Skin epidermis (tissue), 12 donors: ENCODE results near the gene GRP.
"Not testable (repeated sequence)": the region's sequence is repeated elsewhere in the genome, so short reads cannot be mapped to it uniquely, and the experiment has no call there.

Experiments used
- H3K27ac ChIP-seq, 21 experiments: fragments of 200-600 bp; sonication (generic) in 11 of 21; one replicate each; pipeline ENCODE4 v1.5.0; 2020; ENCODE audit warnings: mild to moderate bottlenecking in 3 of 21, inconsistent platforms in 2 of 21, moderate library complexity in 2 of 21
- H3K4me3 ChIP-seq, 7 experiments: fragments of 200-600 bp; sonication (generic) in 2 of 7; one replicate each; pipeline ENCODE4 v1.5.0; 2020; ENCODE audit warnings: inconsistent platforms in 2 of 7, mild to moderate bottlenecking in 2 of 7, moderate library complexity in 1 of 7

GRP gene

DNA sequence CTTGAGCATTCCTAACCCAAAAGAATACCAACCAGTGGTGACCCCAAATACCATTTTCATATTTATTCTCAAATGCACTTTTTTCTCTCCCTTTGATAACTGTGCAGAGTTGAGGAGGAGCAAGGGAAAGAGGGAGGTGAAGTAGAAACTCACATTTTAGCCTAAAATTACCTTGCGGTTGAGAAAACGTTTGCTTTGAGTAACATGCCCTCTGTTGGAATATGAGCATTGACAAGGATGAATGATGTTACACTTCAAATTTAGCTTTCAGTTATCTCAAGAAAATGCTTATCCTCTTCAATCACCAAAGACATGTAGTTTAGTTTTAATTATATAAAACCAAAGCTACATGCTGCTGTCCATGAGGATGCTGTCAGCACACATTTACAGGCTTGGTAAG is 2.4 kb downstream of the GRP start:
- Histone ChIP-seq H3K27ac (no peak overlapping the region), H3K4me3 (no peak overlapping the region)

DNA sequence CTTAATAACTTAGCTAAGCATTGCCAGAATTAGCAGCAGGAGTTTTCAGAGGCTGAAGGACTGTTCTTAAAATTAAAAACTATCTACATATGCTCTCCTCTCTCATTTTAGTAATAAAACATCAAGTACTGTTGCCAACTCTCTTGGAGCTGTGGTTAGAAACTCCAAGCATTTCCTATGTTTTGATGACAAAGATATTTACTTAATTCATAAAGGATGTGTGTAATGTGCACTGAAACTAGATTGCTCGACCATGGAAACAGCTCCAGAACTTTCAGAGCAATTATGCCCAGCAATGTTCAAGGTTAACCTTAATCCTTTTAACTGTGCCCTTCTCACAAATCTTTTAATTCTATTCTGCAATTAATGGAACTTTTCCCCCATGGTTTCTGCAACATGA is 8.4 kb downstream of the GRP start:
- no peak overlapping the region for H3K4me3 ChIP-seq

DNA sequence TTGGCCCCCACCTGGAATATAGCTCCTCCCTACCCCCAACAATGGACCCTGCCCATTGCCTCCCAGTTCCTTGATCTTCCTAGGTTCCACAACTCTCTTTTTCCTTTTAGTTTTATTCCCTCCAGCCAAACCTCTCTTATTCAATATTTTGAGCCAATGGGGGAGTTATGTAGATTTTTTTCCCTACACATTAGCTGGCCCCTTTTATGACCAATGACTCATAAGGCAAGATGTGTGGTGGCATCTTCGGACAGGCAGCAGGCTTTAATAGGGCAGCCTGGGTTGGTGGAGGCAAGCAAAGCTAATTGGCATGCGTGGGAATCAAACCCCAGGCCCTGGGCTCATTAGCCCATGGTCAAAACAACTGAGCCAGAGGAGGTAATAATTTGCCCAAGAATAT is 9.2 kb downstream of the GRP start:
- no peak overlapping the region for H3K4me3 ChIP-seq
- peak overlapping the region in 1 of 21 experiments; percentile 2 for H3K27ac ChIP-seq

More for the DNA sequence above, 8.4 kb downstream of the GRP start:
- H3K27ac ChIP-seq, result peak overlapping the region in 1 of 21 experiments; percentile 2

DNA sequence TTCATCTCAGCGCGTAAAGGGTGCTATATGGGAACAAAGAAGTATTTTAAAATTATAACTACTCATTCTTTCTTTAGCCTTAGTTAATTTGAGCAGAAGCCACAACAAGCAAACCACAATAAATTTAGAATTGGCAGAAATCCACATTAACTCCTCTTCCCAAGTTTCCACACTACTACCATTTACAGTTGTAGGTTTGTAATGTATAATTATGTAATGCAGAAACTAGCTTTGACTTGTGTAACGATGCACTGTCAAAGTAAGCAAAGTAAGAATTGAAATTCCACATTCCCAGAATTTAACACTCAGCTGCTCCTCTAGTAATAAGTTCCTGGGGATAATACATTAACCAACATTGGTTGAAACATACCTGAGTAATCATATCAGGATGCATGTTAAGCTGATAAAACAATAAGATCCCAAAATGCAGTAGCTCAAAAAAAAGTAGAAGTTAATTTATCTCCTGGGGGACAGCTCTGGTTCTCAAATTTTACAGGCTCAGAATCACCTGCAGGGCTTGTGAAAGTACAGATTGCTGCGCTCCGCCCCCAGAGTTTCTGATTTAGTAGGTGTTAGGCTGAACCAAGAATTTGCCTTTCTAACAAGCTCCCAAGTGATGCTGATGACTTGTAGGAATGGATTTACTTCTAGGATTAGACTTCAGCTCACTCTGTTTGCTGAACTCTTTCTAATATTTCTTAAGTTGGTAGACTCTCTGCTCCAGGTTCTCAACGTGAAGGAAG is 9.9 kb downstream of the GRP start:
- no peak overlapping the region for H3K4me3 ChIP-seq
- no peak overlapping the region for H3K27ac ChIP-seq

DNA sequence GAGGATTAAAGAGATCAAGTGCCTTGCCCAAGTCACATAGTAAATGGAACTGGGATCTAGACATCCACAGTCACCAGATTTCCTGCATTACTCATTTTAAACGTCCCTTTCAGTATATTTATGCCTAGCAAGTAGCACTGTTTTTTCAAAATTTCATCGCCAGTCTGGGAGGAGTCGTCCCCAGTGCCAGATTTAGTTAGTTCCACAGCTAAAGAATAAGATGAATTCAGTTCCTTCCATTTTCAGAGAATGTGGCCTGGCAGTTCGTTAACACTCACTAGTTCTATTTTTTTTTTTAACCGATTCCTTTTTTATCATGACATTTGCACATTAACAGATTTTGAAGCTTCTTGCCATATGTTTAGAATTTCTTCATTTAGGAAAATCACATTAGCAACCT is 11.2 kb downstream of the GRP start:
- H3K27ac ChIP-seq, result no peak overlapping the region
- H3K4me3 ChIP-seq, result no peak overlapping the region

DNA sequence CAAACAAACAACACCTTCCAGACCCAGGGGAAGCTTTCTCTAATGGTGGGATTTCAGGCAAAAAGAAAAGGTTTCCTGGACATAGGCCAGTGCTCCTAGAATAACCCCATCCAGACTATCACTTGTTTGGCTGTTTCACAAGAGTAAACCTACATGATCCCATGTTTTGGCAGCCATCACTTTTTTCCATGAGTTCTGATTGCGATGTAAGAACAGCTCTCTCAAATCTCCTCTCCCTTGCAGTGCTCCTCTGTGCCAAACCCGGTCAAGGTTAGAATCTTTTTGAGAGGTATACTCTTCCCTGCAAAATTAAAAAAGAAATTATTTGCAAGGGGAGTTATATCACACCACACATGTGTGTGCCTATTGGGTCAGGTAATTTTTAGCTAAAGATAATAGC is 11.9 kb downstream of the GRP start:
- Histone ChIP-seq H3K4me3 (no peak overlapping the region), H3K27ac (no peak overlapping the region)

DNA sequence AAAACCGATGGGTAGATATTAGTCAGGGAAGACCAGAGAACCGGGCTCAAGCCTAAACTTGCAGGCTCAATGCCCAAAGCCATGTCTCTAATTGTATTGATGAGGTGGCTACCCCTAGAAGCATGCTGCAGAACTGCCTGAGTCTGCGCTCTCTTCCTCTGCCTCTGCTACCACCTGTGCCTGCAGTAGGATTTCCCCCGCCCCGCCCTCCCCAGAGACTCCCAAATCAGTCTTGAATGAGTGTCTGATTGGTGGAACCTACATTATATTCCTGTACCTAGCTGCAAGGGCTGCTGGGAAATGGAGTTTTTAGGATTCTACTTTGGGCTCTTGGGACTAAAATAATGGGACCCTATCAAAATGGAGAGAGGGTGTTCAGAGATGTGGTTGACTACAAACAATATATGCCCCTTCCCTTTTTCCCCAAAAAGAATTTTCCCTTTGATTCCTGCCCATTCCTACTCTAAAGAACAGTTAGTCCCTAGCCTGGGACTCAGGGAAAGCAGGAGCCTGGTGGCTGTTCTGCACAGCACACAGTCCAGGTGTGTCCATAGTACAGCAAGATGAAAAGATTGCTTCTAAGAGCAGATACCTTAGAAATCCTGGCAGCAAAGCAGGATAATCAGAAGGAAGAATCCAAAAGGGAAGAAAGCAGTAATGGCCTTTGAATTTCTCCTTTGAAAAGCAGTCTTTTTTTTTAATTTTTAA is 12.5 kb downstream of the GRP start:
- H3K27ac ChIP-seq, result no peak overlapping the region

DNA sequence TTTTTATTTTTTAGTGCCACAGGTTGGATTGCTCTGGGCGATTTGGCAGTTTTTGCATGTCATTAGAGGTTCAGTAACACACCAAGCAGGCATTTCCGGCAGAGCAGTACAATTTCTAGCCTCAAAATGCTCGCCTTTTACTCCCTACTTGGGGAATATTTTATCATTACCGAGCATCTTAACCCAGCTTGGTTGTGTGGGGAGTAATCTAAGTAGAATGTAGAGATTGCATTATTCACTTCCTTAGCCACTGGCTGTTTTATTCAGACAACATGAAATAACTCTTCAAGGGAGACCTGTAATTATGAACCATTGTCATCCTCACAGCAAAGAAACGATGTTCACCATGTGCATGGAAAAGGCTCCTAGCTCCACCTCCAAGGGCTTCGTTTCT is 13.1 kb downstream of the GRP start:
- Histone ChIP-seq H3K27ac (no peak overlapping the region), H3K4me3 (no peak overlapping the region)

More for the DNA sequence above, 12.5 kb downstream of the GRP start:
- no peak overlapping the region for H3K4me3 ChIP-seq

DNA sequence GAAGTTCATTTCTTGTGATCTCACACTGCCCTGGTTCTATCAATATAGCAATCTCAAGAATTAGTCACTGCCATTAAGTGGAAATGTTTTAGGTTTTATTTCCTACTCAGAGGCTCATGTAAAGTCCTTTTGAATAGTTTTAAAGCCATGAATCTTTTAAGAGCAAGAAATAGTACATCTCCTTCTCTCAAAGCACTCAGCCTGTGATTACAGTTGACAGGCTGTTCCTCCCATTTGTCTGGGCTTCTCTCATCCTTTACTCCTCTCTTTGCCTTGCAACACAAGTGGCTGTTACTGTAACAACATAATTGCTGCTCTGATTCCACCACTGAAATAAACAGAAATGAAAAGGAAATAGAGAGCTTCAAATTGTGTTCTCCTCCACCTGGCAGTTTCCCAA is 18.4 kb downstream of the GRP start:
- H3K4me3 ChIP-seq, result no peak overlapping the region

DNA sequence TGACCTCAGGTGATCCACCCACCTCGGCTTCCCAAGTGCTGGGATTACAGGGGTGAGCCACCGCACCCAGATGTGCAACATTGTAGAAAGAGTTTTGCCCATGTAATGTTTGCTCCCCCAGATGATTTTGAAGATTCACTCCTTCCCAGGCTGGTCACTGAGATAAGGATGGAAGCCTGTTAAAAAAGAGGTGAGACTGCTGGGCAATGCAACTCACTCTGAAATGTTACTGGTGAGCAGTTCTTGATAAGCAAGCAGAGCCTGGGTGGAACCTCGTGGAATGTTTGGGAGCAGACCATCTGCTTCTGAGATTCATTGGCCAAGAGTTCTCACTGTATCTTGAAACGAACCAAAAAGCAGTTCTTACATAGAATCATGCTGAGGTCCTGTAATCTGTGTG is 19.7 kb downstream of the GRP start:
- no peak overlapping the region for H3K4me3 ChIP-seq

More for the DNA sequence above, 18.4 kb downstream of the GRP start:
- no peak overlapping the region for H3K27ac ChIP-seq

DNA sequence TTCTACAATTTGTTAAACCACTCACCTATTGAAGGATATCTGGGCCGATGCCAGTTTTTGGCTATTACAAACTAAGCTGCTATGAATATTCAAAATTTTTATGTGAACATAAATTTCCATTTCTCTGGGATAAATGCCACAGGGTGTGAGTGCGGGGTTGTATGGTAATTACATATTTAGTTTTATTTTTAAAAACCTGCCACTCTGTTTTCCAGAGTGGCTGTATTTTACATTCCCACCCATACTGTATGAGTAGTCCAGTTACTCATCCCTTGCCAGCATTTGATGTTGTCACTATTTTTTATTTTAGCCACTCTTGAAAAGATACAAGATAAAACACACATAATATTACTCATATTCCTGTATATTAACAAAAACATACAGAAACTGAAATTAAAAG is 22.9 kb downstream of the GRP start:
- H3K4me3 ChIP-seq, result no peak overlapping the region
- no peak overlapping the region for H3K27ac ChIP-seq

More for the DNA sequence above, 19.7 kb downstream of the GRP start:
- no peak overlapping the region for H3K27ac ChIP-seq

DNA sequence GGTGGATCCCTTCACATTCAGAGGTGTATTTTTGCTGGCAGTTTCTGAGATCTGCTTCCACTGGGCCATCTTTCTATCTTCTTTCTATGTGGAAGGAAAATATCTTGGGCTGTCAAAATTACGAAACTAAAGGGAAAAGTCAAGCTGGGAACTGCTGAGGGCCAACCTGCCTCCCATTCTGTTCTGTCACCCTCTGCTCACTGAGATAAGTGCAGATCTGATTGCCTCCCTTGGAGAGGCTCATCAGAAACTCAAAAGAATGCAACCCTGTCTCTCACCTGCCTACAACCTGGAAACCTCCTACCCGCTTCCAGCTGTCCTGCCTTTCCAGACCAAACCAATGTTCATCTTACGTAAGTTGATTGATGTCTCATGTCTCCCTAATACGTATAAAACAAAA is 26.8 kb downstream of the GRP start:
- Histone ChIP-seq H3K4me3 (no peak overlapping the region), H3K27ac (no peak overlapping the region)

DNA sequence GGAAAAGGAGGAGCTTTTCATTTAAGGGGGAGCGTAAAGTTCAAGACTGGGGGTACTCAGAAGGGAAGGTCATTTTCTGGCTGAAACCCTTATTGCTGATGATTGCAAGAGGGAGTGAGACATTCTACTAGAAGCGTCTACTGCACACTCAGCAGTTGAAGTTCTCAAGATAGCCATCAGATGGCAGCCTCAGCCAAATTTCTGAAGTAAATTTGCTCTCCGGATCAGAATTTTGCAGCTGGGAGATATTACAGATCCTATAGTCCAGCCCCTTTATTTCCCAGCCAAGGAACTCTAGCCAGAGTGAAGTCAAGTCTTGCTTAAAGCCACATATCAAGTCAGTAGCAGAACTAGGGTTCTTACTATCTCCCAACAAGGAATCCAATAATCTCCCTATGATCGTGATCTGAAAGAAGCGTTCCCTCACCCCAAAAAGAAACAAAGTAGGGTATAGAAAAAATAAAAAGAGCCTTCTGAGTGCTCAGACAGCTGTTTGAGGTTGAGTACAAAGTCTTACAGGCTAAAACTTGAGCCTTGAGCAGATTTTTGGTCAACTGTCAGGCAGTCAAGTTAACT is 29.3 kb downstream of the GRP start:
- H3K27ac ChIP-seq, result no peak overlapping the region
- no peak overlapping the region for H3K4me3 ChIP-seq

DNA sequence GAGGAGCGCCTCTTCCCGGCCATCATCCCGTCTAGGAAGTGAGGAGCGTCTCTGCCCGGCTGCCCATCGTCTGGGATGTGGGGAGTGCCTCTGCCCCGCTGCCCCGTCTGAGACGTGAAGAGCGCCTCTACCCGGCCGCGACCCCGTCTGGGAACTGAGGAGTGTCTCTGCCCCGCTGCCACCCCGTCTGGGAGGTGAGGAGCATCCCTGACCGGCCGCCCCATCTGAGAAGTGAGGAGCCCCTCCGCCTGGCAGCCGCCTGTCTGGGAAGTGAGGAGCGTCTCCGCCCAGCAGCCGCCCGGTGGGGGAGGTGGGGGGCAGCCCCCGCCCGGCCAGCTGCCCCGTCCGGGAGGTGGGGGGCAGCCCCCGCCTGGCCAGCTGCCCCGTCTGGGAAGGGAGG is 35.5 kb downstream of the GRP start:
- H3K27ac ChIP-seq, H3K4me3 ChIP-seq: not testable (repeated sequence)

DNA sequence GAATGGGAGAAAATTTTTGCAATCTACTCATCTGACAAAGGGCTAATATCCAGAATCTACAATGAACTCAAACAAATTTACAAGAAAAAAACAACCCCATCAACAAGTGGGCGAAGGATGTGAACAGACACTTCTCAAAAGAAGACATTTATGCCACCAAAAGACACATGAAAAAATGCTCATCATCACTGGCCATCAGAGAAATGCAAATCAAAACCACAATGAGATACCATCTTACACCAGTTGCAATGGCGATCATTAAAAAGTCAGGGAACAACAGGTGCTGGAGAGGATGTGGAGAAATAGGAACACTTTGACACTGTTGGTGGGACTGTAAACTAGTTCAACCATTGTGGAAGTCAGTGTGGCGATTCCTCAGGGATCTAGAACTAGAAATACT is 41.9 kb downstream of the GRP start:
- not testable (repeated sequence) for H3K4me3 ChIP-seq, H3K27ac ChIP-seq

DNA sequence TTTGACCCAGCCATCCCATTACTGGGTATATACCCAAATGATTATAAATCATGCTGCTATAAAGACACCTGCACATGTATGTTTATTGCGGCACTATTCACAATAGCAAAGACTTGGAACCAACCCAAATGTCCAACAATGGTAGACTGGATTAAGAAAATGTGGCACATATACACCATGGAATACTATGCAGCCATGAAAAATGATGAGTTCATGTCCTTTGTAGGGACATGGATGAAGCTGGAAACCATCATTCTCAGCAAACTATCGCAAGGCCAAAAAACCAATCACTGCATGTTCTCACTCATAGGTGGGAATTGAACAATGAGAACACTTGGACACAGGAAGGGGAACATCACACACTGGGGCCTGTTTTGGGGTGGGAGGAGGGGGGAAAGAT is 42.3 kb downstream of the GRP start:
- not testable (repeated sequence) for H3K4me3 ChIP-seq, H3K27ac ChIP-seq

DNA sequence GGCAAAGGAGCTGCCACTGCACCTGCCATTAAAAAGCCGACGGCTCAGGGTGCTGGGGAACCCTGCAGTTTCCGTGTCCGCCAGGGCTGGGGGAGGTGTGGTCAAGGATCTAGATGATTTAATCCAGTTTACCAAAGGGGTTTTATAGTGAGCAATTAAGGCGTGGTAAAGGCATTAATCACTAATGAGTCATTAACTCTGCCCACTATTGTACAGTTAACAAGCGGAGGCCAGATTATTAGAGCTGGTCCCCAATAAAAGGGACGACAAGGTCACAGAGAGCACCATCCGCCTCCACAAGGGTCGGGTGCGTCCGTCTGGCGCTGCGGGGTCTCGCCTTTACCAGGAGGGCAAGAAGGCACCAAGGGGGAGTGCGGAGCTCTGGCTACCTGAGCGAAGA is 43.7 kb downstream of the GRP start:
- H3K4me3 ChIP-seq, result no peak overlapping the region
- no peak overlapping the region for H3K27ac ChIP-seq

DNA sequence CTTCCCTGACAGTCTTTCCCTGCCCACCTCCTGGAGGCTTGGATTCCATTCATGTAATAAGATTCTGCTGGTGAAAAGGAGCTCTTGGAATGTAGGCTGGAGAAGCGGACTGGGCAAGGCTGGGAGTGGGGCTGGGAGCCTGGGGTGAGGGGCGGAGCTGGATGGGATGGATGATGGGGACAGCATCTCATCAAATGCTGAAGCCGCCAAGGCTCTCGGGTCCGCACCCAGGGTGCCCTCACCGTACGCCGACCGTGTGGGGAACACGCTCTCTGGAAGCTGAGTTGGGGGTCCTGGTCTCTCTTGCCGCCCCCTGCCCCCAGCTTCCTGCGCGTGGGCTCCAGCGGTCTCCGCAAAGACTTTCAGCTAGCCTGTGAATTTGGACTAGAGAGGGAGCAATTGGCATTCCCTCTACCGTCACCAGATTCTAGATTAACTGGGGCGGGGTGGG is 44.2 kb downstream of the GRP start:
- no peak overlapping the region for H3K27ac ChIP-seq
- no peak overlapping the region for H3K4me3 ChIP-seq

DNA sequence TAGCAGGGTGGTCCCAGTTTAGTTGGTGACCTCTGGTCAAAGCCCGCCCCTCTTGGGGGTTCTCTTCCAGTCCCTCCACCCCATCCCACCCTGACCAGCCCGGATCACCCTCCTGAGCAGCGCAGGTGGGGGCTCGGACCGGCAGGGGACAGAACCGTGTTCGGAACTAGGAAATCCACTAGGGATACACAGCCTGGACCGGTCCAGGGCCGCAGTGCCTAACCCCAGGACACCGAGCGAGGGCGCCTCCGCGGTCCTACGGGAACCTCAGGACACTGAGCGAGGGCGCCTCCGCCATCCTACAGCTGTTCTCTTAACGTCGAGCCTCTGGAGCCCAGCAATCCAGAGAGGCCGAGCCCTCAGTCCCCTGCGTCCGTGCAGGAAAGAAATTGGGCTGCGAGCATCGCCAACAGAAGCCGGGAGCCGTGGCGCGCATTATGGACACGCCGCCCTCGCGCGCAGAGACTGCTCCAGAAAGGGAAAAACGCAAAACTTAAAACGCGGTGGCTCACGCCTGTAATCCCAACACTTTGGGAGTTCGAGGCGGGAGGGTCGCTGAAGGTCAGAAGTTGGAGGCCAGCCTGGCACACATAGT is 44.8 kb downstream of the GRP start:
- peak overlapping the region in 3 of 7 experiments; percentile 17 to 31 (median 24) for H3K4me3 ChIP-seq

DNA sequence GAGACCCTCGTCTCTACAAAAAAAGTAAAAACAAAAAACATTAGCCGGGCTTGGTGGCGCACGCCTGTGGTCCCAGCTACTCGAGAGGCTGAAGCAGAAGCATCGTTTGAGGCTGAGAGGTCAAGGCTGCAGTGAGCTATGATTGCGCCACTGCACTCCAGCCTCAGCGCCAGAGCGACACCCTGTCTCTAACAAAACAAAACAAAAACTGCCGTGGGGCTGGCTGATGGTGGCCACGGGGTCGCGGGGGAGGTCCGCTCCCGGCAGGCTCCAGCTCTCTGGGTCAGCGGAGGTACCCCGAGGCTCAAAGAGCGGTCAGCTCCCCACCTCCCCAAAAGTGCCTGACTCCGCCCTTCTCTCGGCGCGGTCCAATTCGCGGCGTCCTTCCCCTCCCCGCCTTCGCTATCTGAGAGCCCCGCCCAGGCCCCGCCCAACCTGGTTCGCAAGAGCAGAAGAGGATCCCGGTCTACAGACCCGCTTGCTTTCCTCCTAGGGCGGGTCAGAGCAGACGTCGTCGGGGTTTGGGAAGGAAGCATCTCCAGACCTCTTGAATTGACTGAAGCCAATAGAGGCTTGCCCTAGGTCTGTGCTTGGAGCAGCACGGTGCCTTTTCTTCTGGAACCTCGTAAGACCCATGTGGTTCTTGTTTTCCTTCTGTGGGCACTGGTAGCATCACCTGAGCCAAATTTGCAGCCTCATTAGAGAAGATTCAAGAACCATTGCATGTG is 45.5 kb downstream of the GRP start:
- Histone ChIP-seq H3K27ac (no peak overlapping the region), H3K4me3 (peak overlapping the region in 6 of 7 experiments; percentile 17 to 31 (median 21))

More for the DNA sequence above, 44.8 kb downstream of the GRP start:
- H3K27ac ChIP-seq, result no peak overlapping the region
